ENCODE data around the gene YOD1. TPM values are rescaled to one million over a fixed set of nuclear protein-coding genes. Genes with fewer than 3 reads are reported as not detected.

YOD1 gene
- total RNA-seq, 1 experiment from 2014 or later: 19.2 TPM

DNA sequence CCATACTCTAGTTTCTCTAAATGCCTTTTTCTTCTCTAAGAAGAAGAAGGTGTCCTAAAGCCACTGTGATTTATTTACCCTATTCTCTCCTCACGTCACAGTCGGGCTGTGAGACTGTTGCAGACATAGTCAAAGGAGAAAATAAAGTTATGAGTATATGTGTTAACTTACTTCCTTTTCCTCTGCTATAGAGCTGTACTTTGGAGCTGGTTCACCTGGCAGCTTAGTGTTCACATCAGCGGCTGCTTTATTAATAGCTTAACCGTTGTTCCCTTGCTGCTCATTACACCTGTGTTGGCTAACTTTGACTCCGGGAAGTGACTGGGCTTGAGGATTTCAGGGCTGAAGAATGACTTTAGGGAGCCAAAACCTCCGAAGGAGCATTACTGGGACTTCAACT lies 5.7 kb upstream of the YOD1 start:
- no TSS peak for BruUV-seq (replicated peaks)
- Mint-ChIP-seq H3K4me3 (ENCODE audit: unreplicated experiment) (no peak overlapping the region), H3K4me1 (ENCODE audit: insufficient read depth, unreplicated experiment) (peaks cover 27% of the 10 kb centered on the region), H3K27me3 (ENCODE audit: insufficient read depth, unreplicated experiment) (no peaks in the 10 kb centered on the region), H3K9me3 (ENCODE audit: unreplicated experiment) (no peaks in the 10 kb centered on the region), H3K27ac (ENCODE audit: low read depth, unreplicated experiment) (no peak overlapping the region), H3K36me3 (ENCODE audit: insufficient read depth, unreplicated experiment) (peaks cover 18% of the 10 kb centered on the region)
- ChIA-PET POLR2A (interaction anchor here (0.5 to 33.4 kb wide), 5 partner anchors 10 to 101 kb away, joined by 3 to 2100 read pairs (median 3); partner anchors contain the start of gene C1orf116), CTCF (interaction anchor here (0.5 to 9.7 kb wide), 7 partner anchors 9 to 410 kb away, joined by 3 to 146 read pairs (median 4); no protein-coding TSS in a partner anchor)
- TF ChIP-seq, protein P1, sequence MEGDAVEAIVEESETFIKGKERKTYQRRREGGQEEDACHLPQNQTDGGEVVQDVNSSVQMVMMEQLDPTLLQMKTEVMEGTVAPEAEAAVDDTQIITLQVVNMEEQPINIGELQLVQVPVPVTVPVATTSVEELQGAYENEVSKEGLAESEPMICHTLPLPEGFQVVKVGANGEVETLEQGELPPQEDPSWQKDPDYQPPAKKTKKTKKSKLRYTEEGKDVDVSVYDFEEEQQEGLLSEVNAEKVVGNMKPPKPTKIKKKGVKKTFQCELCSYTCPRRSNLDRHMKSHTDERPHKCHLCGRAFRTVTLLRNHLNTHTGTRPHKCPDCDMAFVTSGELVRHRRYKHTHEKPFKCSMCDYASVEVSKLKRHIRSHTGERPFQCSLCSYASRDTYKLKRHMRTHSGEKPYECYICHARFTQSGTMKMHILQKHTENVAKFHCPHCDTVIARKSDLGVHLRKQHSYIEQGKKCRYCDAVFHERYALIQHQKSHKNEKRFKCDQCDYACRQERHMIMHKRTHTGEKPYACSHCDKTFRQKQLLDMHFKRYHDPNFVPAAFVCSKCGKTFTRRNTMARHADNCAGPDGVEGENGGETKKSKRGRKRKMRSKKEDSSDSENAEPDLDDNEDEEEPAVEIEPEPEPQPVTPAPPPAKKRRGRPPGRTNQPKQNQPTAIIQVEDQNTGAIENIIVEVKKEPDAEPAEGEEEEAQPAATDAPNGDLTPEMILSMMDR (IDR thresholded peaks at IDR 0.05; ENCODE audit: unreplicated experiment): no peak
- no peak for DNase-seq (ENCODE audit: unreplicated experiment)
- intact Hi-C loops (cut with micrococcal nuclease): no loop called here

GRCh38 chr1:207055386-207056001 lies 4.5 kb upstream of the YOD1 start:
- Mint-ChIP-seq H3K27me3 (ENCODE audit: insufficient read depth, unreplicated experiment) (no peaks in the 10 kb centered on the region), H3K4me3 (ENCODE audit: unreplicated experiment) (no peak overlapping the region), H3K36me3 (ENCODE audit: insufficient read depth, unreplicated experiment) (peaks cover 12% of the 10 kb centered on the region), H3K9me3 (ENCODE audit: unreplicated experiment) (no peaks in the 10 kb centered on the region), H3K27ac (ENCODE audit: low read depth, unreplicated experiment) (no peak overlapping the region), H3K4me1 (ENCODE audit: insufficient read depth, unreplicated experiment) (peaks cover 36% of the 10 kb centered on the region)
- intact Hi-C loops (cut with micrococcal nuclease): no loop called here
- no peak for DNase-seq (ENCODE audit: unreplicated experiment)
- TF ChIP-seq, protein P1 (IDR thresholded peaks at IDR 0.05; ENCODE audit: unreplicated experiment): no peak
- CTCF ChIA-PET: interaction anchor here (0.6 to 9.7 kb wide), 8 partner anchors 10 to 1084 kb away, joined by 3 to 146 read pairs (median 4); no protein-coding TSS in a partner anchor
- POLR2A ChIA-PET: interaction anchor here (1.2 to 33.4 kb wide), 5 partner anchors 9 to 29 kb away, joined by 3 to 2100 read pairs (median 4); partner anchors contain the start of gene C1orf116
- no TSS peak for BruUV-seq (replicated peaks)

GRCh38 chr1:207054491-207054890 lies 3.5 kb upstream of the YOD1 start:
- TF ChIP-seq, protein P1 (IDR thresholded peaks at IDR 0.05; ENCODE audit: unreplicated experiment): no peak
- H3K27ac Mint-ChIP-seq (ENCODE audit: low read depth, unreplicated experiment): no peak overlapping the region
- no peaks in the 10 kb centered on the region for H3K27me3 Mint-ChIP-seq (ENCODE audit: insufficient read depth, unreplicated experiment)
- POLR2A ChIA-PET: interaction anchor here (1.0 to 33.4 kb wide), 6 partner anchors 10 to 340 kb away, joined by 4 to 2100 read pairs (median 23); partner anchors contain the start of gene C1orf116
- no TSS peak for BruUV-seq (replicated peaks)
- intact Hi-C loops (cut with micrococcal nuclease): loop anchor here (5.0 kb wide), 1 partner anchor 142 kb away; no protein-coding TSS in a partner anchor
- H3K4me1 Mint-ChIP-seq (ENCODE audit: insufficient read depth, unreplicated experiment): peaks cover 38% of the 10 kb centered on the region
- DNase-seq (ENCODE audit: unreplicated experiment): no peak
- CTCF ChIA-PET: interaction anchor here (0.6 to 9.7 kb wide), 9 partner anchors 18 to 445 kb away, joined by 3 to 146 read pairs (median 4); no protein-coding TSS in a partner anchor
- peaks cover 16% of the 10 kb centered on the region for H3K36me3 Mint-ChIP-seq (ENCODE audit: insufficient read depth, unreplicated experiment)
- no peak overlapping the region for H3K4me3 Mint-ChIP-seq (ENCODE audit: unreplicated experiment)
- H3K9me3 Mint-ChIP-seq (ENCODE audit: unreplicated experiment): no peaks in the 10 kb centered on the region

Measured in MCF 10A (cell line).